GM23248 (cell line): ENCODE results near the gene HSPA12A.

Experiments used
- EZH2 ChIP-seq: fragments of 200-600 bp; sonication (generic); IDR thresholded peaks from 2 replicates; pipeline ENCODE4 v1.6.1; 2018; ENCODE audit warnings: antibody characterized with exemption, mild to moderate bottlenecking; ENCODE audit not compliant: insufficient read depth, poor library complexity, severe bottlenecking
- EZH2phosphoT487 ChIP-seq: fragments of 200-600 bp; sonication (generic); IDR thresholded peaks from 2 replicates; pipeline ENCODE4 v1.6.1; 2018; ENCODE audit warnings: antibody characterized with exemption, moderate library complexity, mild to moderate bottlenecking, low read depth; ENCODE audit not compliant: insufficient read depth

- no peak for TF ChIP-seq EZH2
- no peak for TF ChIP-seq EZH2phosphoT487
Observed at GRCh38 chr10:116766837-116767634, 24.7 kb upstream of the HSPA12A start.
